H1 (cell line): Measurements from ENCODE around the gene FUBP3. TPM values are rescaled to one million over a fixed set of nuclear protein-coding genes. Genes with fewer than 3 reads are reported as not detected.

ENCODE experiments used
- CTCF ChIA-PET: fragments of 300-600 bp; sonication (Branson Sonifier 250); formaldehyde crosslinking; loops from one replicate; lab custom pipeline; 2021; ENCODE audit not compliant: partially characterized antibody; lab: Charles Lee
- POLR2A ChIA-PET: fragments of 300-600 bp; sonication (Branson Sonifier 250); formaldehyde crosslinking; loops from one replicate; lab custom pipeline; 2021; ENCODE audit warnings: inconsistent platforms; ENCODE audit not compliant: partially characterized antibody; lab: Charles Lee
- DNase-seq, 2 experiments: peaks; one replicate each; pipeline versions ENCODE4 v3.0.0 to v3.0.0-alpha.2; 2010 to 2022; ENCODE audit warnings: low spot score in 2 of 2, low read depth in 1 of 2, mixed read lengths in 1 of 2
- FAIRE-seq: peaks from 2 replicates; lab custom pipeline; 2011; peaks lifted over from hg19 to GRCh38; lab: Jason Lieb, UNC
- H2AFZ ChIP-seq: 2 replicates; pipeline ENCODE4 v1.8.1; 2012; ENCODE audit warnings: low read length, inconsistent platforms
- H2AK5ac ChIP-seq: 2 replicates; pipeline ENCODE4 v1.6.1; 2013; ENCODE audit warnings: low read depth, low read length
- H2BK120ac ChIP-seq: replicated peaks from 2 replicates; pipeline ENCODE3; 2013; ENCODE audit warnings: low read depth, low read length, inconsistent platforms
- H2BK12ac ChIP-seq: 2 replicates; pipeline ENCODE4 v1.6.1; 2013; ENCODE audit warnings: low read depth, low read length
- H2BK15ac ChIP-seq: 2 replicates; pipeline ENCODE4 v1.6.1; 2013; ENCODE audit warnings: low read length
- H2BK20ac ChIP-seq: 2 replicates; pipeline ENCODE4 v1.6.1; 2013; ENCODE audit warnings: low read length
- H2BK5ac ChIP-seq: 2 replicates; pipeline ENCODE4 v1.6.1; 2013; ENCODE audit warnings: low read depth, low read length
- H3K14ac ChIP-seq: 2 replicates; pipeline ENCODE4 v1.6.1; 2013; ENCODE audit warnings: inconsistent platforms; ENCODE audit not compliant: insufficient read length
- H3K18ac ChIP-seq: 2 replicates; pipeline ENCODE4 v1.6.1; 2013; ENCODE audit warnings: low read length; ENCODE audit errors: extremely low read depth
- H3K23ac ChIP-seq: 2 replicates; pipeline ENCODE4 v1.6.1; 2013; ENCODE audit warnings: inconsistent platforms; ENCODE audit not compliant: insufficient read length
- H3K23me2 ChIP-seq: 2 replicates; pipeline ENCODE4 v1.6.1; 2013; ENCODE audit warnings: low read depth, low read length
- H3K27ac ChIP-seq: 2 replicates; pipeline ENCODE4 v1.6.1; 2011; ENCODE audit warnings: low read depth, low read length, inconsistent platforms
- H3K27me3 ChIP-seq, 4 experiments: replicated peaks in 1 of 4; 1 replicate in 1 of 4; 2 replicates in 3 of 4; pipeline versions ENCODE4 v1.6.1 to v1.8.1; 2011 to 2013; ENCODE audit warnings: low read length in 3 of 4, mild to moderate bottlenecking in 3 of 4, inconsistent platforms in 2 of 4, mixed read lengths in 2 of 4, moderate library complexity in 1 of 4; ENCODE audit not compliant: control insufficient read depth in 3 of 4, insufficient read depth in 3 of 4; ENCODE audit errors: extremely low read depth in 1 of 4
- H3K36me3 ChIP-seq, 4 experiments: 2 replicates each; pipeline versions ENCODE4 v1.6.1 to v1.8.1; 2011 to 2013; ENCODE audit warnings: mild to moderate bottlenecking in 4 of 4, low read length in 3 of 4, moderate library complexity in 2 of 4, control low read depth in 1 of 4, inconsistent platforms in 1 of 4; ENCODE audit not compliant: insufficient read depth in 4 of 4, control insufficient read depth in 2 of 4
- H3K4ac ChIP-seq: replicated peaks from 2 replicates; pipeline ENCODE3; 2013; ENCODE audit warnings: low read length, low read depth, mixed read lengths, inconsistent platforms; ENCODE audit not compliant: insufficient read length
- H3K4me1 ChIP-seq, 4 experiments: replicated peaks in 1 of 4; 1 replicate in 1 of 4; 2 replicates in 3 of 4; pipeline versions ENCODE4 v1.6.1 to v1.8.1; 2011 to 2013; ENCODE audit warnings: low read length in 3 of 4, inconsistent platforms in 2 of 4, mixed read lengths in 1 of 4; ENCODE audit not compliant: insufficient read depth in 4 of 4, control insufficient read depth in 3 of 4
- H3K4me2 ChIP-seq, 2 experiments: 2 replicates each; pipeline versions ENCODE4 v1.6.1 to v1.8.1; 2011 to 2013; ENCODE audit warnings: low read depth in 2 of 2, low read length in 2 of 2, control low read depth in 1 of 2, inconsistent platforms in 1 of 2, mild to moderate bottlenecking in 1 of 2; ENCODE audit not compliant: insufficient read depth in 1 of 2
- H3K4me3 ChIP-seq, 4 experiments: fragments of 200-600, 300-600 bp in 1 of 4; sonication (generic), shearing (Covaris generic), sonication (Bioruptor Twin) in 1 of 4; 2 replicates each; pipeline versions ENCODE4 v1.5.1 to v1.8.1; 2011 to 2016; ENCODE audit warnings: low read length in 4 of 4, low read depth in 3 of 4, control low read depth in 2 of 4, inconsistent platforms in 2 of 4, mild to moderate bottlenecking in 2 of 4, mixed read lengths in 1 of 4, moderate library complexity in 1 of 4; ENCODE audit not compliant: insufficient read depth in 2 of 4; ENCODE audit errors: extremely low read depth in 1 of 4
- H3K56ac ChIP-seq: replicated peaks from 2 replicates; pipeline ENCODE3; 2013; ENCODE audit warnings: low read depth, mild to moderate bottlenecking, mixed read lengths, low read length, inconsistent platforms; ENCODE audit not compliant: insufficient read length
- H3K79me1 ChIP-seq: 2 replicates; pipeline ENCODE4 v1.6.1; 2013; ENCODE audit warnings: low read depth, low read length, control low read depth
- H3K79me2 ChIP-seq, 2 experiments: 2 replicates each; pipeline versions ENCODE4 v1.6.1 to v1.8.1; 2012 to 2013; ENCODE audit warnings: low read length in 2 of 2, mild to moderate bottlenecking in 2 of 2, inconsistent platforms in 1 of 2; ENCODE audit not compliant: insufficient read depth in 2 of 2, control insufficient read depth in 1 of 2
- H3K9ac ChIP-seq, 4 experiments: replicated peaks in 1 of 4; 1 replicate in 1 of 4; 2 replicates in 3 of 4; pipeline versions ENCODE4 v1.6.1 to v1.8.1; 2011 to 2013; ENCODE audit warnings: low read depth in 3 of 4, low read length in 3 of 4, control low read depth in 2 of 4, mild to moderate bottlenecking in 2 of 4, moderate library complexity in 2 of 4, inconsistent platforms in 1 of 4; ENCODE audit errors: extremely low read depth in 1 of 4
- H3K9me3 ChIP-seq, 2 experiments: 2 replicates each; pipeline versions ENCODE4 v1.6.1 to v1.8.1; 2012 to 2013; ENCODE audit warnings: mild to moderate bottlenecking in 2 of 2, moderate library complexity in 2 of 2, control low read depth in 1 of 2, inconsistent platforms in 1 of 2, low read depth in 1 of 2, low read length in 1 of 2, mixed read lengths in 1 of 2; ENCODE audit not compliant: insufficient read depth in 2 of 2
- H4K20me1 ChIP-seq, 2 experiments: replicated peaks in 1 of 2; 2 replicates each; pipeline versions ENCODE3 to v1.8.1; 2011 to 2013; ENCODE audit warnings: inconsistent platforms in 2 of 2, low read length in 2 of 2, mild to moderate bottlenecking in 1 of 2; ENCODE audit not compliant: insufficient read depth in 2 of 2, control insufficient read depth in 1 of 2
- H4K5ac ChIP-seq: 2 replicates; pipeline ENCODE4 v1.6.1; 2013; ENCODE audit warnings: low read length, low read depth, mixed read lengths, inconsistent platforms; ENCODE audit not compliant: insufficient read length
- H4K8ac ChIP-seq: 2 replicates; pipeline ENCODE4 v1.8.0; 2013; ENCODE audit warnings: mild to moderate bottlenecking, moderate library complexity, low read length, inconsistent platforms; ENCODE audit not compliant: insufficient read depth; ENCODE audit errors: extremely low read depth
- H4K91ac ChIP-seq: replicated peaks from 2 replicates; pipeline ENCODE3; 2013; ENCODE audit warnings: low read length, mixed read lengths, inconsistent platforms; ENCODE audit not compliant: insufficient read length
- HDAC6 ChIP-seq: IDR thresholded peaks from one replicate; pipeline ENCODE4 v1.7.1; 2012; ENCODE audit warnings: low read depth, mild to moderate bottlenecking, inconsistent platforms, low read length, moderate library complexity
- KDM1A ChIP-seq: fragments of 200-600, 300-600 bp; sonication (generic); IDR thresholded peaks from 2 replicates; pipeline ENCODE4 v1.7.1; 2016; ENCODE audit warnings: mild to moderate bottlenecking, low read length, borderline replicate concordance
- SIRT6 ChIP-seq: IDR thresholded peaks from one replicate; pipeline ENCODE4 v1.7.1; 2012; ENCODE audit warnings: low read length, inconsistent platforms
- WGBS, 2 experiments: shearing (Covaris generic) in 1 of 2; methylation state at CpG; one replicate each; pipeline versions ENCODE4 v1.1.6 to v1.1.7; 2013 to 2015; ENCODE audit warnings: low lambda C conversion rate in 2 of 2, mixed read lengths in 2 of 2, inconsistent platforms in 1 of 2, low coverage in 1 of 2, missing lambda C conversion rate in 1 of 2; ENCODE audit not compliant: insufficient replicate concordance in 2 of 2, insufficient coverage in 1 of 2, insufficient read length in 1 of 2; ENCODE audit errors: extremely low coverage in 1 of 2, missing lambda C conversion rate in 1 of 2; 5-methylcytosine and 5-hydroxymethylcytosine counted together
- polyA plus RNA-seq, 7 experiments: library from polyadenylated mRNA; depleted of rRNA in 3 of 7; stranded (reverse) in 5 of 7; unstranded in 2 of 7; fragments of >200 nt in 5 of 7; fragments of 200-250 nt in 2 of 7; gene quantifications; 1 replicate in 5 of 7; 2 replicates in 1 of 7; 4 replicates in 1 of 7; pipeline versions ENCODE4 v1.2.1 to v1.2.3, GENCODE V29; 2011 to 2013; ENCODE audit warnings: missing spikeins in 2 of 7, mixed read lengths in 2 of 7
- total RNA-seq: library from RNA; stranded (reverse); fragmentation: NEBNext Ultra II Directional; extraction: Animal tissue kit (Norgen Biotek cat#: 25700); gene quantifications from 2 replicates; pipeline ENCODE4 v1.2.1, GENCODE V29; 2021

FUBP3 gene
- total and polyA plus RNA-seq, 2 of the 8 experiments (the other 6 are each of a cell fraction or from before 2014, with no cell fraction given), result 23.7 to 76.4 TPM

GRCh38 chr9:130583271-130583670 lies 3.9 kb downstream of the FUBP3 start:
- no peak overlapping the region for H4K8ac ChIP-seq

More at GRCh38 chr9:130583271-130583670, 3.9 kb downstream of the FUBP3 start:
- Histone ChIP-seq H3K79me1 (peaks cover 13% of the 10 kb centered on the region), H3K79me2 (peaks cover 17 to 76% of the 10 kb centered on the region in 2 experiments), H2AFZ (no peak overlapping the region), H2AK5ac (no peak overlapping the region), H2BK120ac (no peak overlapping the region), H3K23me2 (peaks cover 4% of the 10 kb centered on the region), H3K27me3 (no peaks in the 10 kb centered on the region), H3K4me1 (peaks cover 0 to 5% (median 2%) of the 10 kb centered on the region in 4 experiments; a peak in 2 of 7 replicates), H3K4me3 (no peak overlapping the region), H3K36me3 (peaks cover 2 to 12% (median 7%) of the 10 kb centered on the region in 4 experiments; a peak in 6 of 8 replicates), H4K5ac (no peak overlapping the region), H4K91ac (no peak overlapping the region), H2BK20ac (no peak overlapping the region), H3K27ac (no peak overlapping the region), H3K9ac (no peak overlapping the region), H2BK12ac (no peak overlapping the region), H2BK15ac (no peak overlapping the region), H3K56ac (no peak overlapping the region), H3K4me2 (no peak overlapping the region), H3K14ac (no peak overlapping the region), H2BK5ac (no peak overlapping the region), H4K20me1 (peaks cover 13 to 24% of the 10 kb centered on the region in 2 experiments), H3K4ac (no peak overlapping the region), H3K9me3 (no peaks in the 10 kb centered on the region), H3K23ac (no peak overlapping the region), H3K18ac (no peak overlapping the region)
- 94% methylated on average over 4 of the region's 4 CpGs; no CpG with 5 or more reads in 1 of the 2 experiments for WGBS, 2 experiments
- no peak for FAIRE-seq
- POLR2A ChIA-PET, result interaction anchor here (1.0 to 2.3 kb wide), 5 partner anchors 10 to 83 kb away, joined by 3 to 9 read pairs (median 3); no protein-coding TSS in a partner anchor
- TF ChIP-seq KDM1A (no peak), SIRT6 (no peak), HDAC6 (no peak)
- CTCF ChIA-PET, result interaction anchor here (0.7 to 1.9 kb wide), 4 partner anchors 16 to 139 kb away, joined by 3 to 4 read pairs (median 4); no protein-coding TSS in a partner anchor
- no peak for DNase-seq
